Fibroblast of skin of back (primary cell): ENCODE data around the gene NCAPD2.
"Not testable (repeated sequence)": the region's sequence is repeated elsewhere in the genome, so short reads cannot be mapped to it uniquely, and the experiment has no call there.

Experiments used
- DNase-seq: peaks from one replicate; pipeline ENCODE4 v3.0.0-alpha.2; 2013

The NCAPD2 gene

DNA sequence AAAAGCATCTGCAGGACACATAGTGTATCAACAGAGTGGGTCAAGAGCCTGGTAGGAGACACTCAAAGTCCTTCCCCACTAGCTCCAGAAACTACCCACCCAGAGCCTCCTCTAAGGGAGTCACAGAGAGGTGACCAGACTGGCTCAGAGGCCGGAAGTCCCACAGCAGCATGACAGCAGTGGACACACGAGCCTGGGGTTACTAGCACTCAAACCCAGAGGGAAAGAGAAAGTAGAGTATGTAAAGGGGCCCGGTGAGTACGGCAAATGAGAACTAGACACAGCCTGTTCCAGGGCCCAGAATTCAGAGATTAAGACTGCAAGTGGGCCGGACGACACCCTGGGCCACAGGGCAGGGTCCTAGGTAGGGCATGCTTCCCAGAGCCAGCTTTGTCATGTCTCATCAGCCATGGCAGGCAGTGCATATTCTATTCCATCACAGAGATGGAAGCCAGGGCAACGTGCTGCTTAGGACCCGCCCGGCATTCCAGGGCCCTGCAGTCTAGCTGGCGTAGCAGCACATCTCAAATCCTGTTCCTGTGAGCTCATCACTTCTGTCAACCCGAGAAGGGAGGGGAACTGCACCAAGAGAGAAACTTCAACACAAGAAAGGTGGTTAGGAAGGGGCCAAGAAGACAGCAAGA is 57.7 kb downstream of the NCAPD2 start:
- peak; percentile 90 for DNase-seq

DNA sequence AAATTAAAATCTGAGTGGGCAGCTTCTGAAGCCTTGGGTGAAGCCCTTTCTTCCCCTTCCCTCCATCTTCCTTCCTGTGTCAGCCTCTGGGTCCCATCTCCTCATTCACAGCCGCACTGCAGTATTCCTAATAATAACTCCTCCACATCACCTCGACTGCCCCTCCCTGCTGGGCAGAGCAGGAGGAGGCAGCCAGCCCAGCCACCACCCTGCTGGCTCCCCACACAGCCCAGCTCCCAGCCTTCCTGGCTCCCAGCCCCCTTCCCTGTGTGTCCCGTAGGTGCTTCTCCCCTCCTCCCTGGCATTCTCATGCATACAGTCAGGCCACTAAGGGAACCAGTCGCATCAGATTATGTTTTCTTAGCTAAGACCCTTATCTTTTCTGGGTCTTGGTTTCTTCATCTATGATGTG is 58.2 kb downstream of the NCAPD2 start:
- peak; percentile 77 for DNase-seq

DNA sequence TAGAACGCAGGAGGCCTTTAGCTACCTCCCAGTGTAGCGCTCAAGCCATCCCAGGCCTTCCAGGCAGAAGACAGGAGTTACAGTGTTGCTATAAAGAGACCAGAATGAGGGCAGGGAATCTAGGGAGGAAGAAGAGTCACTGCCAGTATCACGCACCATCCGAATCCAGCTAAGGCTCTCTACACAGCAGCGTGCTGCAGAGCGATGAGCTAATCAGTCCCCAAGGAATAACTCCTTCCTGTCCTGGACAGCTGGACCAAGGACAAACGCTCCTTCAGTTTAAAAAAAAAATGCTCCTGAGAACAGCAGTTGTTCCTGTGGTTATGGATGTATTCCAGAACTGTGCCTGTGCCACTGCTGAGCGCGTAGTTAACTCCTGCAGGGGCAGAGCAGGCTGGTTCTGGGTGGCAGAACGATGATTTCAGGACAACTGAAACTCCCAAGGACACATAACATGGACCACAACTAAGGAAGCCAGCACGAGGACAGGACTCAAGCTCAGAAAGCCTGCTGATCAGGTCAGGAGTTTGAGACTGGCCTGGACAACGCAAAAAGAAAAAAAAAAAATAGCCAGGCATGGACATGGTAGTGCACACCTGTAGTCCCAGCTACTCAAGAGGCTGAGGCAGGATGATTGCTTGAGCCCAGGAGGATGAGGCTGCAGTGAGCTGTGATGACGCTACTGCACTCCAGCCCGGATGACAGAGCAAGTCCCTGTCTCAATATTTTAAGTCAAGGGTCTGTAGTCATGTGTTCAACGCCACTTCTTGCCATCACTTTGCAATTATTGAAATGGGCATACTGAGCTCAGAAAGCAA is 59.4 kb downstream of the NCAPD2 start:
- peak; percentile 97 for DNase-seq

DNA sequence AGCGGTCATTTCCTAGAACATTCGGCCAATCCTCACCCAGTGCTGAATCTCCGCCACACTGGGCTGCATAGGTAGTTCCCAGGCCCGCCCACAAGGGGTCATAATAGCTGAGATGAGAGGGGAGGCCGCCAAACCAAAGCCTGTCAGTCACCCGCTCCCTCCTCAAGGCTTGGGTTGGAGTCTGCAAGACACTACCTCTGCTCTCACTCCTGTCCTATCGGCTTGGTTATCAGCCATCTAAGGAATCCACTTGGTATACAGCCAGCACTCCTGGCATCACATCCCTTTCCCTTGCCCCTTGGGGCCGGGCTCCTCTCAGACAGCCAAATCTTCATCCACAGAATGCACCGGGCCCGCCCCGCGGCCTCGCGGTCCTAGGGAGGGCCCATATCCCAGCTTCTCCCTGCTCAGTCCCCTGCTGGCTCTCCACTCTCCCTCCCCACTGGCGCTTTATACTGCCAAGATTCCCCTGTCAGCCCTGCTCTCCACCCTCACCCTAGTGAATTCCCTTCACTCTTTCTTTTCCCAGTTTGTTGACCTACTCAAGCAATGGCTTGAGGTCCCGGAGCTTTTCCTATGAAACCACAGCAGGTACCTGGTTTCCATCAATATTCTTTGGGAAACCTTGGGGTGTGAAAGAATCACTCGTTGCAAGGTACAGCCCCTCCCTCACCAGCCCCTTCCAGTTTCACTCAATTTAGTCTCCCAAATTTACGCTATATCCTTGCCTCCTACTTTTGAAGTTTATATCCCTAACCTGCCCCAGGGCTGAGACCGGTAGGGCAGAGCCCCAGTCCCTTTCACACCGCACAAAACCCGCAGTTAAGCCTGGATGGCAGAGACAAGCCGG is 60.5 kb downstream of the NCAPD2 start:
- DNase-seq: peak; percentile 81

DNA sequence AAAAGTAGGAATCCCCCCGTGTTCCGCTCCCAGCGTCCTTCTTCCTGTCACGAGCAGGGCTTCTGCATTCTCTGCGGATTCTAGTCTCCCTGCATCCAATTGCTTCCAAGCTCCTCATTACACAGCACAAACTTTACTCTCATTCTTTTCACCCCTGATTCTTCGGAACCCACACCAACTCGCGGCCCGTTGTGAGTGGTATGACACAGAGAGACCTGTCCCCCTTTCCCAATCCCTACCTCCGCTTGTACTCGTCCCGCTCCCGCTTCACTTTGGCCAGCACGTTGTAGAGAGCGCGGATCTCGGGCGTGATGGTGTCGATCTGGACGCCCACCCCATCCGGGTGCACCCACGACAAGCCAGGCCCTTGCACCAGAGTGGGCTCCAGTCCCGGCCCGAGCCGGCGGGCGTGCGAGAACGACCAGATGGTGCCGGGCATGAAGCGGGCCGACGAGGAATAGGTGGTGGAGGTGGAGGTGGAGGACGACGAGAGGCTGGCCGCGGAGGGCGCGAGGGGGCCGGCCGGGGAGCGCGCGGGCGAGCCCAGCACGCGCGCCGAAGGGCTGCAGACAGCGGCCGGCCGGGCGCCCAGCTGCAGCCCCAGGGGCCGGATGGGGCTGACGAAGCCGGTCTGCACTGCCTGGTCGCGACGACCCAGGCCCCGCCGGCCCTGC is 61.3 kb downstream of the NCAPD2 start:
- no peak for DNase-seq

DNA sequence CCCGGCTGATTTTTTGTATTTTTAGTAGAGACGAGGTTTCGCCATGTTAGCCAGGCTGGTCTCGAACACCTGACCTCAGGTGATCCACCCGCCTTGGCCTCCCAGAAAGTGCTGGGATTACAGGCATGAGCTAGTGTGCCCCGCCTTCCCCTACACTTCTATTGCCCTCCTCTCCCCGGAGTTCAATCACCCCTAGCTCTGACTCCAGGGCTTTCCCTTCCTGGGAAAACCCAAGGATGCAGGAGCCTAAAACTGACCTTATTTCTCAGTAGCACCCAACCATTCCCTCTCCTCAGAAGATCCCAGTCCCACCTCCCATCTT is 62.6 kb downstream of the NCAPD2 start:
- DNase-seq: not testable (repeated sequence)

DNA sequence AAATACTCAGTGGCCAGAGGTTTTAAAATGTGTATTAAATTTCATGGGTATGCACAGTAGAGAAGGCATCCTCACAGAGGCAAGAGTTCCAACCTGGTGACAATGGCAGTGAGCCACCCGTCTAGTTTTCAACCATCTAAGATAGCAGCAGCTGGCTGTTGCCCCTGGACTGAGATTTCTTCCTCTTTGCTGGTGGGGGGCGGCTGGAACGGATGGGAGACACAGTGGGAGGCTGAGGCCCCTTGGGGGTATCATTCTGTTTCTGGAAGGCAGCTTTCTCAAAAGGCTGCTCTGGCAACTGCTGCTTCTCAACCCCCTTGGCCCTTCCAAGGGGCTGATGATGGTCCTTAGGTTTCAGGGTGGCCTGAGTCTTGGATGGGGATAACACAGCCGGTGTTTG is 63.0 kb downstream of the NCAPD2 start:
- no peak for DNase-seq

DNA sequence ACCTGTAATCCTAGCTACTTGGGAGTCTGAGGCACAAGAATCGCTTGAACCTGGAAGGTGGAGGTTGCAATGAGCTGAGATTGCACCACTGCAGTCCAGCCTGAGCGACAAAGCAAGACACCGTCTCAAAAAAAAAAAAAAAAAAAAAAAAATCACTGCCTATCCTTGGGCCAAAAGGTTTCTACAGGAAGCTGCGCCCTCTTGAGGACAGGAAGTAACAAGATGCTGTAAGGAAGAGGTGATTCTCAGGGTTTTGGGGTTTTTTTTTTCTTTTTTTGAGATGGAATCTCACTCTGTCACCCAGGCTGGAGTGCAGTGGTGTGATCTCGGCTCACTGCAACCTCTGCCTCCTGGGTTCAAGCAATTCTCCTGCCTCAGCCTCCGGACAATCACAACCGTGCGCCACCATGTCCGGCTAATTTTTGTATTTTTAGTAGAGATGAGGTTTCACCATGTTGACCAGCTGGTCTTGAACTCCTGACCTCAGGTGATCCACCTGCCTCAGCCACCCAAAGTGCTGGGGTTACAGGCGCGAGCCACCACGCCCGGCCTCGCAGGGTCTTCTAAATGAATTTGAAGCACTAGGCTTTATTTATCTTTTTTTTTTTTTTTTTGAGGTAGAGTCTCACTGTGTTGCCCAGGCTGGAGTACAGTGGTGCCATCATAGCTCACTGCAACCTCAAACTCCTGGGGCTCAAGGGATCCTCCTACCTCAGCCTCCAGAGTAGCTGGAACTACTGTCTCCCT is 64.3 kb downstream of the NCAPD2 start:
- peak; percentile 83 for DNase-seq

DNA sequence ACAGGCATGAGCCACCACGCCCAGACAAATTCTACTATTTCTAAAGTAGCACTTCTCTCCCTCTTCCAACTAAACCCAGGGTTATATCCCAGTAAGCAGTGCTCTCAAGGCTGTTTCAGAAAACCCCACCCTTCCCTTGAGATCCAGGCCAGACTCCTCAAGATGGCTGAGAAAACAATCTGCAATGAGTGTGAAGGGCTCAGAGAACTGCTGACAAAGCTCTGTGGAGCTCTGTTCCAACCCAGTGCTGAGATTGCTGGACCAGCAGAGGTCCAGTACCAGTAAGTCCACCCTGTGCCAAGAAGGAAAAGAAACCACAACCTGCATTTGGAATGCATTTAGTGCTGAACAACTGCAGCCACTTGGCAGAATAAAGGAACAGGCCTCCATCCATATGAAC is 65.6 kb downstream of the NCAPD2 start:
- DNase-seq: no peak

DNA sequence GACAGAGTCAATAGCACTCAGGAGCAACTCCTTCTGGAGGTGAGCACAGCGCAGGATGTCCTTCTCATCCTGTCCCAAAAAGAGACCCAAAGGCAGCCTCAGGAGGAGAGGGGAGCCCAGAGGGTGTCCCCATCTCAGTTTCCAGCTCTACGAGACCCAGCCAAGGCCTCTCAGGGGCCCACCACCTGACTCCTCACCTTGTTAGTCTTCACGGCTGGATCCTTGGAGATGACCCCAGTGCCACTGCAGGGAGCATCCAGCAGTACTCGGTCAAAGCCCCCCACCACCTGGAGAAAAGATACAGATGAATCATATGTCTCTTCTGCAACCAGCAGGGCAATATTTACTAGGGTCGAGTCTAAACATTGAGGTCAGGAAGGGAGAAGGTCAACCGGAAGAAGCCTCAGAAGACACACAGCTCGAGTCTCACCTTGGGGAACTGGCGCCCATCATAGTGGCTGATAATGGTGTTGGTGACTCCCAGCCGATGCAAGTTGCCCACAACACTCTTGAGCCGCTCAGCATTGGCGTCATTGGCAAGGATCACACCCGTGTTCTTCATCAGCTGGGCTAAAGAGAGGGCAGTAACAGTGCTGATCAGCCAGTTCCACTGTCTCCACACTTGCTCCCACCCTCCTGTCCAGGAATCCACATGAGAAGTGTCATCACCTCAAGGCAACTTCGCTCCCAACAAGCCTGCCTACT is 66.8 kb downstream of the NCAPD2 start:
- no peak for DNase-seq

DNA sequence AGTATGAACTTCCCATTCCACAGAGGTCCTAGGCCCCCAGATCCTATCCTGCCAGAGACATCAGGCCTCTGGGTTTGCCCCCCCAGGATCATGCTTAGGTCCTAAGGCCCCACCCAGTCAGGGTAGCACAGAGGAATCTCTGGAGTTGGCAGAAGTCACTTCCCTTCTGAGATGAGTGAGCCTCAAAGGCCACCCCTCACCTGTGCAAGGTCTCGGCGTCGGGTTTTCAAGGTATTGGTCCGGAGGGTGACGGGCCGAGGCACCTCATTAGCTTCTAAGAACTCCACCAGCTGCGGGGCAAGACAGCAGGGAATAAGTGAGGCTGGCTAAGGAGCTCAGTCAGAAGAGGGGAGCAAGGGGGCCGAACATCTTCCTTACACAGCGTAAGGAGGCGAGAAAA is 69.0 kb downstream of the NCAPD2 start:
- DNase-seq: no peak

DNA sequence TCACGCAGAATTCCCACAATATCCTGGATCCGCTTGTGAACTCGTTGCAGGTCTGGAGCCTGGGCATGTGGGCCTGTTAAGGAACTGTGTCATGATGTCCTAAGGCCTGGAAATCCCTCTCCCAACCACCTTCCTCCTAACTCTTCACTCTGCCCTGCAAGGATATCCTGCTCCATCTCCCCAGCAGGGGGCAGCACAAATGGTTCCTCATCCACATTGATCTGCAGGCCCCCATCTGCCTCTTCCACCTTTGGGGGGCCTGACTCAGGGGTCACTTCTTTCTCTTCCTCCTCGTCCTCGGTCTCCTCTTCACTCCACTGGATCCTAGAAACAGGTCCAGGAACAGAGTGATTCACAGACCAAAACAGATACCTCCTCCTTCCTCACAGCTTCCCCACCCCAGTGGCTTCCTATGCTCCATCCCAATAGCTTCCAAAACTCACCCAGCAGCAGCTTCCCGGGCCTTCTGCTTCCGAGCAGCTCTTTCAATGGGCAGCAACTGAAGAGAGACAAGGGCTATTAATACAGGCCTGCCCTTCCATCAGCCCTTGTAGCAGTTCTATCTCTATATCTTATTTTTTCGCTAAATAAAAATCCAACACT is 69.6 kb downstream of the NCAPD2 start:
- peak; percentile 50 for DNase-seq

DNA sequence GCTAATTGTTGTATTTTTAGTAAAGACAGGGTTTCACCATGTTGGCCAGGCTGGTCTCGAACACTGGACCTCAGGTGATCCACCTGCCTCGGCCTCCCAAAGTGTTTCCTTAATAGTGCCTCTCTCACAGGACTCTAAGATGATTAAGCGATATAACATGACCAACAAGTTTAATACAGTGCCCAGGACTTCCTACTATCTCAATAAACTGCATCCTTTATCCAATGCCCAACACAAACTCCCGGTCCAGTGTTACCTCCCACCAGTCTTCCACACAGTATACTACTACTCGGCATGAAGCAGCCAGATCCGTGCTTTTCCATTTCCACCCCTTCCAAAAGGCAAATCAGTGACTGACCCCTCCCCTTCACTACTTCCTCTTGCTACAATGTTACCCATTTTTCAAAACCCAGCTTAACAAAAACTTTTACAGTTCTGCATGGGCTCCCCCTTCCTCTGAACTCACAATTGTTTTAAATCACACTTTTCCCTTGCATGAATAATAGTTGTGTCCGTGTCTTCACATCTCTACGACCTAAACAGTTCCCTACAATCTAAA is 73.3 kb downstream of the NCAPD2 start:
- DNase-seq: no peak

DNA sequence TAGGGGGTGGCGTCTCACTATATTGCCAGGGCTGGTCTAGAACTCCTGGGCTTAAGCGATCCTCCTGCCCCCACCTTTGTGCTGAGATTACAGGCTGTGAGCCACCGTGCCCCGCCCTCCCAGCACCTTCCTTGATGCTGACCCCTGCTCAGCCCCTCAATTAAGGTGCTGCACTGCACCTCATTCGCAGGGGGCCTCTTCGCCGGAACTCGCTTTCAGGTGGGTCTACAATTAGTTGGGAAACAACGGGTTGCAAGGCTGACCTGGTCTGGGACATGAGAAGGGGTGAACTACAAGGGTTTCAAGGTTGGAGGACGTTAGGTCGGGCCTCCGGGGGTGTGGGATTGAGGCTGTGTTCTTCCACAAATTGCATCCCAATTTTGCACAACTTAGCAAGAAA is 75.4 kb downstream of the NCAPD2 start:
- no peak for DNase-seq

DNA sequence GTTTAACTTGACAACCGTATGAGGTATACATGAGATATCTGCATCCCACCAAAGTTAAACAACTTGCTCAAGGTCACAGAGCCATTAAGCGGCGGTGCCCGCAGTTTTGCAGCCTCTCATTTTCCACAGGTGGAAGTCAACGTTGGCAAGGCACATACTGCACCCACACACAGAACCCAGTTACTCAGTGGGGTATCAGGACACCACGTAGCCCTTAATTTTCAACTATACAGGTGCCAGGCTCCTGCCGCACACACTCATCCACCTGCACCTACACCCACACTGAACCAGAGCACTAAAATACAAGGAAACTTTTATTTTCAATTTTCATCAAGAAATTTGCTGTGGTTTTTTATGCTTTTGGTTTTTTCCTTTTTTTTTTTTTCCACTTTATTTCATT is 75.9 kb downstream of the NCAPD2 start:
- no peak for DNase-seq

DNA sequence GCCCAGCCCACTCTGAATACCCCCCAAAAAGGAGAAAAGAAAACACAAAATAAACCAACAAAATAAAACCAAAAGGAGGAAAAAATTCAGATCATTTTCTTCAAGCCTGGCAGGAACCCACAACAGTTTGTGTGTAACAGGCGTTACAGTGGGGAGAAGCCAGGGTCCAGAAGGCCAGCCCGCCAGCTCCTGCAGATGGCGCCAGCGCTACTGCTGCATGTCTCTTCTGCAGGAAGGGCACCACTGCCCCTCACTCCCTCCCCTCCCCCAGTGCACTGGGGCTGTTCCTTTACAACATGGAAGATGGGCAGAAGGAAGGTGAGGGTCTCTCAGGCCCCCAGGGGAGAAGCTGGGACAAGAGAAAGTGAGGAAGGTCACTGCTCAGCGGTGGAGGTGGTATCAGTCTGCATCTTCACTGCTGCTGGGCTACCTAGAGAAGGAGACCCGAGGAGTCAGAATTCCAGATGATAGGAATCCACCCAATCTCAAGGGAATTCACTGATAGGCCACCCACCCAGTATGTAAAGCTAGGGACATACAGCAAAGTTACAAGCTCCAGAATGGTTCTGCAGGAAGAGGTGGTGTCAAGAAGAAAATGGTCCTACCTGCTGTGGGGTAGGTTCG is 76.5 kb downstream of the NCAPD2 start:
- DNase-seq: peak; percentile 43

DNA sequence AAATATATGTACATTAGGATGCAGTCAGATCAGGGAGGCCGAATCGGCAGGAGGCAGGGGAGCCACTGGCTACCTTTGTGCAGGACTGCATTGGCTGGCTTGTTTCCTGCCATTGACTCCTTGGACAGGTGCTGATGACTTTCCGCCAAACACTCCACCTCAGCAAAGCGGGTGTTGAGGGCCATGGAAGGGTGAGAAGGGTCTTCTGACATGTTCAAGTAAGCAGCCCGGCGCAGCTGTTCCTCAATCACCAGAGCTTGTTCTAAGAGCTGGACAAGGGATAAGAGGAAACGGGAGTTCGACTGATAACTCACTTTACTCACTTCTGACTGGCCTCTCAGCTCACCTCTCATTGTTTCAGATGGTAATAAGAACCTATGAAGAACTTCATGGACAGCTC is 79.1 kb downstream of the NCAPD2 start:
- DNase-seq: no peak

DNA sequence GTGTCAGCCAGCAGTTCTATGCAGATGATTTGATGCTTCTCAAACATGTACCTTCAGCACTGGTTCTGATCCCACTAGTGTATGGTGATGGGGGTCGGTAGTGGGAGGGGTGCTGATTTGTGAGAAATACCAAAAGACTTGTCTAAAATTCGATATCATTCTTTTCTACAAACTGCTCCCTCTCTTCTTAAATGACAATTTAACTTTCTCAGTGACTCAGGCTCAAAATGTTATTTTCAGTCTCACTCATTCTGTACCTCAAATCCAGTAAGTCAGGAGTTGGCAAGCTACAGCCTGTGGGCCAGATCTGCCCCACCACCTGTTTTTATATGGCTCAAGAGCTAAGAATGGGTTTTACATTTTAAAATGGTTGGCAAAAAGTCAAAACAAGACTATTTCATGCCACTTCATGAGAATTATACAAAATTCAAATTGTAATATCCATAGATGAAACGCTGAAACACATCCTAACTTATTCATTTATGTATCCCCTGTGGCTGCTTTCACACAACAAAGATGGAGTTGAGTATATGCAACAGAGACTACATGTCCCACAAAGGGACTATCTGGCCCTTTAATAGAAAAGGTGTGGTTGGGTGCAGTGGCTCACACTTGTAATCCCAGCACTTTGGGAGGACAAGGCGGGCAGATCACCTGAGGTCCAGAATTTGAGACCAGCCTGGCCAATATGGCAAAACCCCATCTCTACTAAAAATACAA is 80.8 kb downstream of the NCAPD2 start:
- no peak for DNase-seq

DNA sequence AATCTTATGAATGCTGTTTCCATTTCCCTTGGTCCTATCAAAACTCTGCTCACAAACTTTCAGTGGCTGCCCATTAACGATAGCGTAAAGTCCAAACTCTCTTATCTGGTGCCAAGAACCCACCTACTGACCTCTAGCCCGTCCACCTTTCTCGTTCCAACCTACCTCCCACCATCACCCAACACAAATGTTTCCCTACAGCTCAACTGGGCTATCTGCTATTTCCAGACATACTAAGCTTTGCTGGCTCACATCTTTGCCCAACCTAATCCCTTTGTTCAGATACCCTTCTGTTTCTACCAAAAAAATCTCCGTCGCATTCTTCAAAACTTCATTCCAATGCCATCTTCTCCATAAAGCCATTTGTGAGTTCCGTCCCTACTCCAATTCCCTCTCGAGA is 81.7 kb downstream of the NCAPD2 start:
- DNase-seq: no peak
